Myocyte (in vitro differentiated cells): ENCODE data around the gene ASPG. TPM values are rescaled to one million over a fixed set of nuclear protein-coding genes. Genes with fewer than 3 reads are reported as not detected.

Experiments
- DNase-seq: peaks from one replicate; pipeline ENCODE4 v3.0.0-alpha.2; 2012; ENCODE audit warnings: low read depth
- microRNA counts: library from miRNA; unstranded; fragments of <30 nt; microRNA quantifications from one replicate; lab custom pipeline; 2016
- microRNA-seq: library from miRNA; unstranded; fragments of <30 nt; microRNA quantifications from one replicate; pipeline ENCODE4, GENCODE V29; 2016
- total RNA-seq: library from RNA; depleted of rRNA; stranded (reverse); fragments of >200 nt; gene quantifications from 2 replicates; pipeline ENCODE4 v1.2.3, GENCODE V29; 2014

Gene ASPG
- total RNA-seq, 1 donor from 2014 or later = not detected

- no peak for DNase-seq
Measured at GRCh38 chr14:104159990-104160389, 74.5 kb downstream of the ASPG start.

- no peak for DNase-seq
Measured at GRCh38 chr14:104161602-104162367, 76.3 kb downstream of the ASPG start.

GRCh38 chr14:104162495-104162894 is 77.0 kb downstream of the ASPG start:
- no peak for DNase-seq

- no peak for DNase-seq
Measured at GRCh38 chr14:104163541-104163940, 78.0 kb downstream of the ASPG start.

- no peak for DNase-seq
Measured at GRCh38 chr14:104164041-104164440, 78.5 kb downstream of the ASPG start.

- DNase-seq = no peak
Measured at GRCh38 chr14:104164512-104164911, 79.0 kb downstream of the ASPG start.

MicroRNA genes within 50 kb of the gene (microRNA counts, 767-probe panel; counts per million panel counts)
- microRNA hsa-miR-203 (lab: Ali Mortazavi, UCI) = not detected

Small RNA genes within 50 kb of the gene (microRNA-seq; reads per million reads assigned to microRNA genes)
- gene MIR203A = not detected
- not detected for gene MIR203B

Other genes with a start within 250 kb of the ASPG start
- gene PPP1R13B, start 238.1 kb upstream of the ASPG start, total RNA-seq = 1.2 and 2.1 TPM in 2 replicates
- gene TDRD9, start 157.2 kb upstream of the ASPG start, total RNA-seq = 0.56 and 5.5 TPM in 2 replicates
- not detected in 2 replicates for gene RD3L, start 143.2 kb upstream of the ASPG start, total RNA-seq
- not detected in 2 replicates for gene KIF26A, start 52.9 kb downstream of the ASPG start, total RNA-seq